ENCODE results near the gene OAF. TPM values are rescaled to one million over a fixed set of nuclear protein-coding genes. Genes with fewer than 3 reads are reported as not detected.
"Not testable (repeated sequence)": the region's sequence is repeated elsewhere in the genome, so short reads cannot be mapped to it uniquely, and the experiment has no call there.

The OAF gene
- total and polyA plus RNA-seq, 2 of the 8 experiments (the other 6 are each of a cell fraction or from before 2014, with no cell fraction given) = 1.3 to 1.5 TPM

- TF ChIP-seq TEAD4 (IDR thresholded peaks at IDR 0.05; ENCODE audit: low read depth, low read length) (no peak), CREB1 (IDR thresholded peaks at IDR 0.05) (no peak), CEBPB (IDR thresholded peaks at IDR 0.05; ENCODE audit: low read depth, low read length) (no peak)
Observed at GRCh38 chr11:120249279-120250262, 38.7 kb downstream of the OAF start (continued).

- H3K36me3 ChIP-seq (ENCODE audit: control insufficient read depth in 2 of 4, insufficient read depth in 4 of 4, low read length in 3 of 4); H4K5ac ChIP-seq (ENCODE audit: insufficient read length, low read depth, low read length); POLR2A ChIA-PET (ENCODE audit: partially characterized antibody); H3K79me1 ChIP-seq (ENCODE audit: low read depth, low read length); H2BK5ac ChIP-seq (ENCODE audit: low read depth, low read length); H2BK12ac ChIP-seq (ENCODE audit: low read depth, low read length); H3K4me3 ChIP-seq (ENCODE audit: extremely low read depth in 1 of 4, insufficient read depth in 2 of 4, low read depth in 3 of 4, low read length in 4 of 4); H3K27me3 ChIP-seq (replicated peaks in 1 of 4; ENCODE audit: control insufficient read depth in 3 of 4, extremely low read depth in 1 of 4, insufficient read depth in 3 of 4, low read length in 3 of 4); H4K20me1 ChIP-seq (replicated peaks in 1 of 2; ENCODE audit: control insufficient read depth in 1 of 2, insufficient read depth in 2 of 2, low read length in 2 of 2); H3K4me2 ChIP-seq (ENCODE audit: insufficient read depth in 1 of 2, low read depth in 2 of 2, low read length in 2 of 2); H2AK5ac ChIP-seq (ENCODE audit: low read depth, low read length); H3K4ac ChIP-seq (replicated peaks; ENCODE audit: insufficient read length, low read depth, low read length); H3K79me2 ChIP-seq (ENCODE audit: control insufficient read depth in 1 of 2, insufficient read depth in 2 of 2, low read length in 2 of 2); H3K18ac ChIP-seq (ENCODE audit: extremely low read depth, low read length); H3K27ac ChIP-seq (ENCODE audit: low read depth, low read length); FAIRE-seq; H3K56ac ChIP-seq (replicated peaks; ENCODE audit: insufficient read length, low read depth, low read length); H3K23ac ChIP-seq (ENCODE audit: insufficient read length); H2AFZ ChIP-seq (ENCODE audit: low read length); H3K23me2 ChIP-seq (ENCODE audit: low read depth, low read length); DNase-seq (ENCODE audit: low read depth in 1 of 2, low spot score in 2 of 2); H3K14ac ChIP-seq (ENCODE audit: insufficient read length); H3K9ac ChIP-seq (replicated peaks in 1 of 4; ENCODE audit: extremely low read depth in 1 of 4, low read depth in 3 of 4, low read length in 3 of 4); H2BK120ac ChIP-seq (replicated peaks; ENCODE audit: low read depth, low read length); H3K9me3 ChIP-seq (ENCODE audit: insufficient read depth in 2 of 2, low read depth in 1 of 2, low read length in 1 of 2): not testable (repeated sequence)
- H4K8ac ChIP-seq (ENCODE audit: extremely low read depth, insufficient read depth, low read length) = 0 out of 2 replicates have a peak overlapping the region, but pooled peaks have one; percentile 40
- 0 out of 2 replicates have a peak overlapping the region, but pooled peaks have one; percentile 75 for H2BK15ac ChIP-seq (ENCODE audit: low read length)
- H4K91ac ChIP-seq (replicated peaks; ENCODE audit: insufficient read length, low read length) = peak overlapping the region; percentile 45
- 95% methylated on average over 13 of the region's 13 CpGs; no CpG with 5 or more reads in 1 of the 2 experiments for WGBS, 2 experiments (ENCODE audit: extremely low coverage in 1 of 2, insufficient coverage in 1 of 2, insufficient read length in 1 of 2, insufficient replicate concordance in 2 of 2, low coverage in 1 of 2, low lambda C conversion rate in 2 of 2, missing lambda C conversion rate in 1 of 2)
- CTCF ChIA-PET (ENCODE audit: partially characterized antibody) = interaction anchor here (2.2 to 41.2 kb wide), 3 partner anchors 9 to 48 kb away, joined by 11 to 1412 read pairs (median 12); no protein-coding TSS in a partner anchor
- peaks cover 9 to 26% (median 15%) of the 10 kb centered on the region in 4 experiments for H3K4me1 ChIP-seq (replicated peaks in 1 of 4; ENCODE audit: control insufficient read depth in 3 of 4, insufficient read depth in 4 of 4, low read length in 3 of 4)
- H2BK20ac ChIP-seq (ENCODE audit: low read length) = 0 out of 2 replicates have a peak overlapping the region, but pooled peaks have one; percentile 9
Observed at GRCh38 chr11:120253377-120253776, 42.5 kb downstream of the OAF start.

Measured in H1 (cell line).